ENCODE results near the gene CECR2.
"Not testable (repeated sequence)": the region's sequence is repeated elsewhere in the genome, so short reads cannot be mapped to it uniquely, and the experiment has no call there.

CECR2 gene

DNA sequence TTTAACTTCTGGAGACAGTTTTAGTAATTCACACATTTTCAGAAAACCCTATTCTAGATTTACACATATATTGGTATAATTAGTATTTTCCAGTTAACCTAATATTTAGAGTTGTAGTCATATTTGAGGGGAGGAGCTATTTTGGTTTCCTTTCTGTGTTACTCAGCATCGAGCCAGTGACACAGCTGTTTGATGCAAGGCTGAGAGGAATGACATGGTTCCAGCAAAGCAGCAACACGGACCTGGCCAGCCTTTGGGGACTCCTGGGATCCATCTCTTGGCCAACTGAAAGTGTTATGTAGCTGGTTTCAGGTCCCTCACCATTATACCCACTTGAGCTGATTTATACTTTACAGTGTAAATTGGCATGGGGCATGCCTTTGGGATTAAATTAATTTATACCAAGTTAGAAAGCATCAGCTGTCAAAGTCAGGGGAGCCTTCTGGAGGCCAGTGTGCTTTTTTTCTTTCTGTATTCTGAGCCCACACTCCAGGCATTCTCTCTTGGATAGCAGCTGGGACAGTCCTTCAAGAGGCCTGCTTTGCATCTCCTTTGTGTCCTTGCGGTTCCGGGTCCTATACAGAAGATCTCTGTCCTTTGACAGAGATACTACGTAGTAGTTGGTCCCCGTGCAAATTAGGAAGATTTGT, 102.8 kb downstream of the CECR2 start:
- no peak for DNase-seq

DNA sequence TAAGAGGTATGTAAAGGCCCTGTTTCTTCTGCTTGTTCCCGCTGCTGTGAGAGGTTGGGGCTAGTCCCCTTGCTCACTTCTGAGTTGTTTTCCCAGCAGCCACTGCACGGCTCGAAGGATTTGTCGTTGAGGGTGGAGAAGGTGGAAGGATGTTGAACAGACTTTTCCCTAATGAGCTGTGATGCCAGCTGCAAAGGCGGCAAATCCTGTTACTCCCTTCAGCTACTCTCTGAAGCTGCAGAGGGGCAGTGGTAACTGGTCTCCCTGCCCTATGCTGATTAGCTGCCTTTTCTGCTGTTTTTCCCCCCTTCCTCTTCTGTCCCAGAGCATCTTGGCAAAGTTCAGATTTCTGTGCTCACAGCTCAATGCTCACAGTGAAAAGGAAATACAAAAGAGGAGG, 103.7 kb downstream of the CECR2 start:
- DNase-seq: no peak

DNA sequence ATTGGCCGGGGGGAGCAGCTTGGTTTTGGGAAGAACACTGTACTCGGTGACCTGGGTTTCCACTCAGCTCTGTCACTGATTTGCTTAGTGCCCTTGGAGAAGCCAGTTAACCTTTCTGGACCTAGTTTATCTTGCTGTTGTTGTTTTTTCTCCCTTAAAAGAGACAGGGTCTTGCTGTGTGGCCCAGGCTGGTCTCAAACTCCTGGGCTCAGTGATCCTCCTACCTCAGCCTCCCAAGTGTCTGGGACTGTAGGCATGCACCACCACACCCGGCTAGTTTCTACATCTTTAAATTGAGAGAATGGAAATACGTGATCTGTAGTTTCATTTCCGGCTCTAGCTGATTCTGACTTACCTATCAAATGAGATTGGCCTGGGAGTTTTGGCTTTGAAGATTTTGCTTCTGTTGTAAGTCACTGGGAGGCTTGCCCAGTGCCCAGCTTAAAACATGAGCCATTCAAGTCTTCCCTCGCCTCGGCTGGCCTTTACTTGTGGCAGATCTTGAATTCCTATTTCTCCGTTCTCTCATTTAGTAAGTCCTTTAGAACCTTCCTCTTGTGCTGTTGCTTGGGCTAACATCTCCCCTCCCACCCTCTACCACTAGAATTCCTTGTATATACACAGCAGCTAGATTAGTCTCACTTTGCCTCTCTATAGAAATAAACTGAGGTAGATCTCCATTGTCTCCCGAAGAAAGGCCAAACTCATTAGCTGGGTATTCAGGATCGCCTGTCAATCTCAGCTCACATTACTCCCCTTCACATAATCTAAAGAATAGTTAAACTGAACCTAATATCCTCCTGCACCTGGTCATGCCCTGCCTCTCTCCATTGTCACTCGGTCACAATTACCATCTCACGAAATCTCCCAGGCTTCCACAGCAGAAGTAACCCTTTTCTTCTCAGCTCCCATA, 106.3 kb downstream of the CECR2 start:
- no peak for DNase-seq

DNA sequence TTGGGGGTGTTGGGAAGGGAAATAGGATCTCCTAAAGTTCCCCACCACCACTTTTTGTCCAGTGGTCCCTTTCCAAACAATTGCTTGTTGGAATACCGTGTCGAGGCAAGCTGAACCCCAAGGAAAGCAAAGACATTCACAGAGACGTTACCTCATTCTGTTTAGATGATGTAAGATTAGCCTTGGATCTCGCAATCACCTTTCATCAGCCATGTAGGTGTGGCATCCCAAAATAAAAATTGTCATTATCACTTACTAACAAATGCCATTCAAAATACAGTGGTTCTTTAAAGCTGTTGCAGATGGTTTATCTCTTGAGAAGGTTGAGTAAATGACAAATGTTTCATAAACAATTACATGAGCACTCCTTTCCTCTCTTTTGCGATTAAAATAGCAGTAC, 107.6 kb downstream of the CECR2 start:
- DNase-seq: no peak

DNA sequence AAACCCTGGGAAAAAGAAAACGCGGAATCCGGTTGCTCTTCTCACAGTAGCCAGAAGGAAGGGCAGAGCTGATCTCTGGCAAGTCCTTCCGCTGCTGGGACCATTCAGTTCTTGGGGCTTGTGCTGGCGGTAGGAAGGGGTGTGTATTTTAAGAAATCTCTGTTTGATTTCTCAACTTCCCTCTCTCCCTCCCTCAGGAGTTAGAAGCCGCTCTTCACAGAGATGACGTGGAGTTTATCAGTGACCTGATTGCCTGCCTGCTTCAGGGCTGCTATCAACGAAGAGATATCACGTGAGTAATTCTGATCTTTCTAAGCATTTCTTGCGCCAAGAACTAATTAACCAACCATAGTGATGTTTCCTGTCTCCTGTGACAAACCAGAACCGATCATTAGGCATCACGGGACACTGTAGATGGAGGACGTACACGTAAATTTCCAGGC, 108.2 kb downstream of the CECR2 start:
- no peak for DNase-seq

DNA sequence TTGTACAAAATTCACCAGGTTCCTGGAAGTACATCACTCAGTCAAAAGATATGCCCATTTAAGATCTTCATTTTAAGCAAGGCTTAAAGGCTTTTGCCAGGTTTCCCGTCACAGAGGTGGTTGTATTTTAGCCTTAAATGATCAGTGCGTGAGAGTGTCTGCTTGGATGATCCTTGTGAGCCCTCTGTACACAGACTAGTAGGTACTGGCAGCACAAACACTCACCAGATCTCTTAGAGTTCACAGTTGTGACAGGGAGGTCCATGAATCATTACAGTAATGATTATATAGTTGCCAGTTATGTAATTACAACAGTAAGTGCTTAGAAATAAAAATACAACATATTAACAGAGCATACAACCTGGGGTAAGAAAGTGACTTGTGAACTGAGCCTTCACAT, 109.9 kb downstream of the CECR2 start:
- DNase-seq: no peak

DNA sequence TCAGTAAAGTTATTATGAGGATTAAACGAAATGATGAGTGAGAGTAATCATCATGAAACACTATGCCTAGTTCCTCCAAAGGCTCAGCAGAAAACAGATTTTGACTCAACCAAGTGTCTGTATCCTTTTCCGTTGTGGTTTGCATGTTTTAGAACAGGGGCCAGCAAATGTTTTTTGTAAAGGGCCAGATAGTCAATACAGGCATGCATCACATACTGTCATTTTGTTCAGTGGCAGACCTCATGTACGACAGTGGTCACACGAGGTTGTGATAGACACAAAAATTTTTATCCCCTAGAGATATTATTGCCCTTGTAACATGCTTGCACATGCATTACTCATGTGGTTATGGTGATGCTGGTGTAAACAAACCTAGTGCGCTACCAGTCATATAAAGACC, 112.2 kb downstream of the CECR2 start:
- no peak for DNase-seq

DNA sequence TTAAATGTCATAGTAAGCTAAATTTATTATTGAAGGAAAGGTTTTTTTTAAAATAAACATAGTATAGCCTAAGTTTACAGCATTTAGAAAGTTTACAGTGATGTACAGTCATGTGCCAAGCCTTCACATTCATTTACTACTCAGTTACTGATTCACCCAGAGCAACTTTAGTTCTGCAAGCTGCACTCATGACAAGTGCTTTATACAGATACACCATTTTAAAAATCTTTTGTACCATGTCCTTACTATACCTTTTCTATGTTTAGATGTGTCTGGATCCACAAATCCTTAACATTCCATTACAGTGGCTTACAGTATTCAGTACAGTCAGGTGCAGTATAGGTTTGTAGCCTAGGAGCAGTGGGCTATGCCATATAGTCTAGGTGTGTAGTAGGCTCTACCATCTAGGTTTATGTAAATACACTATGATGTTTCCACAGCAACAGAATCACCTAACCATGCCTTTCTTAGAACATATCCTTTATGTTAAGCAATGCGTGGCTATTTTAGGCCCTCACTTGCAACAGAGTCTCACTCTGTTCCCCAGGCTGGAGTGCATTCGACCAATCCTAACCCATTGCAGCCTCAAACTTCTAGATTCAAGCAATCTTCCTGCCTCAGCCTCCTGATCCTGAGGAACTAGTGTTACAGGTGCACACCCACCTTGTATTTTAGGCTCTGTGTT, 114.6 kb downstream of the CECR2 start:
- DNase-seq: no peak

DNA sequence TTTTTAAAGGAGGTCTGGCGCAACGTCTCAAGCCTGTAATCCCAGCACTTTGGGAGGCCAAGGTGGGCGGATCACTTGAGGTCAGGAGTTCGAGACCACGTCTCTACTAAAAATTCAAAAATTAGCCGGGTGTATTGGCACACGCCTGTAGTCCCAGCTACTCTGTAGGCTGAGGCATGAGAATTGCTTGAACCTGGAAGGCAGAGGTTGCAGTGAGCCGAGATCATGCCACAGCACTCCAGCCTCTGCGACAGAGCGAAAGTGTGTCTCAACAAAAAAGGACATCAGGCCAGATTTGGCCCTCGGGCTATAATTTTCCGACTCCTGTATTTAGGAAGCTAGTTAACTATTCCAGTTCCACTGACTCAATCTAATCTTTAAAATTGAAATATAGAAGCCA, 115.3 kb downstream of the CECR2 start:
- DNase-seq: no peak

DNA sequence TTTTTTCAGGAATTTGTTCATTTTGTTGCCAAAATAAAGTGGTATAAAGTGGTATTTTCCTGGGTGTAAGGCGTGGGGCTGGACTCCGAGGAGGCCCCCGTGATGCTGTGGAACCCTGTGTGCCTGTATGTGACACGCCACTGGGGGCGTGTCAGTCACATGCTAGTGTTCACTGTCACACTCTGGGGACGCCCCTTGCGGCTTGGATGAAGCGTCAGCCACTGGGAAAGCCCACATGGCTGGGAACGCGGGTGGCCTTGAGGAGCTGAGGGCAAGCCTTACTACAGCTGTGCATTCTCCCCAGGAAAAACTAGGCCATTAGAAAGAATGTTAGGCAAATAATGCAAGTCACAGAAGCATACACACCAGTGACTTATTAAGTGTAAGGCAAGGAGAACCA, 117.1 kb downstream of the CECR2 start:
- no peak for DNase-seq

DNA sequence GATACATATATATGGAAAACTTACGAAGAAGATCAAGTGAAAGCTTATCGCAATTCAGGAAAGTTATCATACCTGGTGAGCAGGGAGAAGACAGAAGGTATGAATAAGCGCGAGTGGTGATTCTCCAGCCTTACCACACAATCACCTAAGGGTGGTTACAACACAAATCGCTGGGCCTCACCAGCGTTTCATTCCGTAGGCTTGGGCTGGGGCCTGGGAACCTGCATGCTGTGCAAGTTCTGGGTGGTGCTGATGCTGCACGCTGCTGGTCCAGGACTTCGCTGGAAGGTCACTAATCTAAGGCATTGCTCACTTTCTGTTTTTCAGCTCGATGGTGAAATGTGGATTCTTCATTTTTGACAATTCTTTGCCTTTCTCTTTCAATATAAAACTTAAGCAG, 117.5 kb downstream of the CECR2 start:
- DNase-seq: no peak

DNA sequence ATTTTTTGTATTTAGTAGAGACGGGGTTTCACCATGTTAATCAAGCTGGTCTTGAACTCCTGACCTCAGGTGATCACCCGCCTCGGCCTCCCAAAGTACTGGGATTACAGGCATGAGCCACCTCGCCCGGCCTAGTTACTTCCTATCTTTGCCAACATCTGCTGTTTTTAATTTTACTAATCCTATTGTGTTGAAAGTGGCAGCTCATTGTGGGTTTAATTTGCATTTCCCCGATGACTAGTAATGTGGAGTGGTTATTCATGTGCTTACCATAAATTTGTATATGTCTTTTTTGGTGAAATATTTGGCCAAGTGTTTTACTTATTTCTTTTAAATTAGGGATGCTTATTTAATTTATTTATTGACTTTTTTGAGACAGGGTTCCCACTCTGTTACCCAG, 119.8 kb downstream of the CECR2 start:
- no peak for DNase-seq

DNA sequence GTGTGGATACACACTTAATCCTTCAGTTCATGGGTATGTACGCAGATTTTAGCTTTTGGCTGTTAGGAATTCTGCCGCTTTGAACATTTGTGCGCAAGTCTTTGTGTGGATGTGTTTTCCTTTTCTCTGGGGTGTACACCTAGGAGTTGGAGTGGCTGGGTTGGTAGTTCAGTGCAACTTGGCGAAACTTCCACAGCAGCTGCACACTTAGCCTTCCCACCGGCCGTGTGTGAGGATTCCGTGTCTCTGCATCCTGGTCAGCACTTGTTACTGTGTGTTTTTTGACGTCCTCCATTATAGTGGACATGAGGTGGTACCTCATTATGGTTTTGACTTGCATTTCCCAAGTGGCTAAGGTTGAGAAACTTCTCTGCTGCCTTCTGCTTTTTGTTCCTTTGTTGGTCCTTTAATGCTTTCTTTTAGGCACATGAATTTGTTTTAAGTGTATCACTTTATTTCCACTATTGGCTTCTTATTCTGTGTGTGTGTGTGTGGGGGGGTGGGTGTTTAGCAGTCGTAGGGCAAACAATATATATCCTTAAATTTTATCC, 121.9 kb downstream of the CECR2 start:
- no peak for DNase-seq

DNA sequence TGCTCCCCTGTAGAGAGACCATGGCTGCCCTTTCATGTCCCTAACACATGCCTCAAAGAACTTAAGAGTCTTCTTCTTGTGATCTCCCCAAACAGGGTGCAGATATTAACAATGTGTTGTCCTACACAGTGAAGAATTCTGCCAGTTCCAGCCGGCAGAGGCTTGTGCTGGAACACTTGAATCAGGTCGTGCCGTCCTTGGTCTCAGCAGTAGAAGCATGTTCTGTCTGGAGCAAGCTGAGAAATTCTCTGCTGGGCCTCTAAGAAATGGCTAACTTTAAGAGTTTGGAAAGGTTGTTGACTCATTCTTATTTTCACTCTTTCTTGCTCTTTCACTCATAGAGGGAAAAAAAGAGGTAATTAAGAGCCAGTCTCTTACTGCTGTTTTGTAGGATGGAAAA, 123.0 kb downstream of the CECR2 start:
- DNase-seq: no peak

DNA sequence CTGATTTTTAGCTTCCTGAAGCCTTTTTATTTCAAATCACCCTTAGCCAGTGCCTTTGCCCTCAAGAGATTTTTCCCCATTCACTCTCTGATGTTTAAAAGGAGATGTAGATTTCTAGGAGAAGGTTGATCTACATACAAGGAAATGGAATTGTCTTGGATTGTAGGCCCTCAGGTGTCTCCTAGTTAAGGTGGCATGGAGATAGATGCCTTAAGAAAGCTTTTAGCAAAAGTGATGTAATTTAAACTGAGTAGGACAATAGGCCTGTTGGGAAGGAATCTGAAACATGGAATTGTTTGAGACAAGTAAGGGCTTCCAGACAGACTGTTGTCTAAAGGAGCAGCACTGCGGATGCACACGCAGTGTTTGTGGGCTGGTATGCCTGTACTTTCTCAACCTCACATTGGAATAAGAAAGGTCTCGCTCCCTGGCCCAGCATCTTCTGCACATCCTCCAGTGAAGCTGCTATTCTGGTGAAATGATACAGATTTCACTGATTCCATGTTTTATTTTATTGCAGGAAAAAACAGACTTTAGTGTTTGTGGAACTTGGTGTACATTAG, 124.2 kb downstream of the CECR2 start:
- no peak for DNase-seq

DNA sequence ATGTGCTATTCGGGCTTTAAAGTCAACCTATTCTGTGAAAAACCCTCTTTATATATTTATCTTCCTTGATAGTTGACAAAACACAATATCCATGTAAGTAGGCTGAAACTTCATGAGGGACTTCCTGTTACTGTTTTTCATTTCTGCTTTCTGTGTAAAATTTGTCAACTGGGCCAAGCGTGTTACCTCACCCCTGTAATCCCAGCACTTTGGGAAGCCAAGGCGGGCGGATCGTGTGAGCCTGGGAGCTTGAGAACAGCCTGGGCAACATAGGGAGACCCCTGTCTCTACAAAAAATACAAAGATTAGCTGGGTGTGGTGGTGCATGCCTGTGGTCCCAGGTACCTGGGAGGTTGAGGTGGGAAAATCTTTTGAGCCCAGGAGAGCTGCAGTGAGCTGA, 127.6 kb downstream of the CECR2 start:
- no peak for DNase-seq

DNA sequence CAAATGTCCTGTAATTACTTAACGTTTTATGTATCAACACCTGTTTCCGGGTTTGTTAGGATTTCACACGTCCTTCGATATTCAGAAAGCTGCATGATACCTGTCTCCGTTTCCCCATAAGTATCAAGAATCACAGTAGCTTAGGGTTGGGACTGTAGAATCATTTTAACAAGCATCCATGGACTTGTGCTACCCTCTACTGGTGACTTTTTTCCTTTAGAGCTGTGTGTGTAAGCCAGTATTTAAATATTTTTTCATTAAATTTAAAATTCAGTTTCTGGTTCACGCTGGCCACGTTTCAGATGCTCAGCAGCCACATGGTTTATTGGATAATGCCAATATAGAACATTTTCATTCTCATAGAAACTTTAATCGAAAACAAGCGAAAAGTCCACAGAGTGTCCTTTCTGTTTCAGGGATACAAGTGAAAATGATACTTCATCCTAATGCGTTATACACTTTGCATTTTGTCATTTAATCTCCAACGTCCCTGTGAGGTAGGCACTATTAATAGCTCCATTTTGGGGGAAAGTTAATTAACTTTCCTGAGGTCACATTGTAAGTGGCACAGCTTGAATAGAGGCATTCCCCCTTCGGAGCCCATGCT, 132.5 kb downstream of the CECR2 start:
- DNase-seq: peak; percentile 31

DNA sequence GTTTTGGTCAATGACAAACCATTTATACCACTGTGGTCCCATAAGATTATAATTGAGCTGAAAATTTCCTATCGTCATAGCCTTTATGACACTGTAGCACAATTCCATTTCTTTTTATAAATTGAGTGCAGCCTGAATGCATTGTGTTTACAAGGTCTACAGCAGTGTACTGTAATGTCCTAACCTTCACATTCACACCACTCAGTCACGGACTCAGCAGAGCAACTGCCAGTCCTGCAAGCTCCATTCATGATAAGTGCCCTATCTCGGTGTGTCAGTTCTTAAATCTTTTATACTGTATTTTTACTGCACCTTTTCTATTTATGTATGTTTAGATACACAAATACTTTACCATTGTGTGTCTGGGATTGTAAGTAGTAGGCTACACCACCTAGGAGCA, 138.8 kb downstream of the CECR2 start:
- no peak for DNase-seq

DNA sequence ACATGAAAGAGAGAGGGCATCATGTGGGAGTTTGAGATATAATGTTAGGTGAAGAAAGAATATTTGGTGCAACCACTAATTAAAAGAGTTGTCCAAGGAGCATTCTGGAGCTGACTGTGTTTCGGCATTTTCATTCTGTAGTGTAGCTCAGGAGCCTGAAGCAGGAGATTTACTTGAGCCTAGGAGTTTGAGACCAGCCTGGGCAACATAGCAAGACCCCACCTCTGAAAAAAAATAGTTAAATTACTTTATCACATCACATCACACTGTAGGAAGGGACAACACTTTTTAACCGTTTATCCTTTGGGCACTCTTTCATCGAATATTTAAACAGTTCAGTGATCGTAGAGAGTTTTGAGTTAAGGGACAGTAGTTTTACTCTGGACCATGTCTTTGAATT, 143.7 kb downstream of the CECR2 start:
- DNase-seq: no peak

DNA sequence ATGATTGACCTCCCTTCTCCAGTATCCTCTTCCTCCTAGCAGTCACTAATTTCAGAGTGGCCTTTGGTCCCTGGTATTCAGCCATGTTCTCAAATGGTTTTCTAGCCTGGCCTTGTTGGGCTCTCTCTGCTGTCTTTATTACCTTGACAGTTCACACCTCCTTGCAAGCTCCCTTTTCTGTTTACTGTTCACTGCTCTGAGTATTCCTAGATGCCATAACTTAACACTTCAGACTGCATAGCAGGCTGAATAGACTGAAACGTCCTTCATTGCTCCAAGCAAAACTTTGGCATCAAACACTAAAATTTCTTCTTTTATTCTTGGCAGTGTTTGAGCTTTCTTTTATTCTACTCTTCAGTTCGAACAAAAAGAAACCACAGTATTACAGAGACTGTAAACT, 144.4 kb downstream of the CECR2 start:
- DNase-seq: no peak

DNA sequence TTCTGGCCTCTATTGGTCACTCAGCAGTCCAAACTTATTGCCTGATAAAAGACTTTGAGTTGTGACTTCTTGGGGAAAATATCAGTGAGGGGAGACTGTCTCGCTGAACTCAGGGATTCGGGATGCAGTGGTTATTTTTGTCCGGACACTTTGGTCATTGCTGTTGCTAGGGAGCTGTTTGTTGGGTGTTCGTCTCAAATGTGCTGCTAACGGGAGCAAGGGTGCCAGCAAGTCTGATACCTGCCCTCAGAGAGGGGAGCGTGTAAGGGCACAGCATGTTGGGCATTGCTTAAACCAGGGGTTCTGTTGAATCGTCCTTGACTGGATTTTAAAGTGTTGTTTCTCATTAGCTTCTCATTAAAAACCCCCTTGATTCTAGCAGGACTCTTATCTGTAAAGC, 144.8 kb downstream of the CECR2 start:
- DNase-seq: no peak

DNA sequence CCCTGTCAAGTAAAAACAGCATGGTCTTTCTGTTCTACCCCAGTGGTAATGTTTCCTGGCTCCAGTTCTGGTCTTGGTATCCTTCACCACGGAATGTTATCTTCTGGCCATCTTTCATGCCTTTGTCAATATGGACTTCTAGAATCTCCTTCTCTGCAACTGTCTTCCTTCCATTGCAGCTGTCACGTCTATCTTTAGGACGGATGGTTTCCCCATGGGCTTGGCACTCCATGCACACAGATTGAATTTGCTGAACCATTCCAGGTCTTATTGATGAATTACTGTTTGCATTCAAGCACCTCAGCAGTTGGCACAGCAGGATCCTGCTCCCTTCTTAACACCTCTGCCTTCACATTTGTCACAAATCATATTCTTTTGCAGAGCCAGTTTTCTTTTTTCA, 149.1 kb downstream of the CECR2 start:
- no peak for DNase-seq

DNA sequence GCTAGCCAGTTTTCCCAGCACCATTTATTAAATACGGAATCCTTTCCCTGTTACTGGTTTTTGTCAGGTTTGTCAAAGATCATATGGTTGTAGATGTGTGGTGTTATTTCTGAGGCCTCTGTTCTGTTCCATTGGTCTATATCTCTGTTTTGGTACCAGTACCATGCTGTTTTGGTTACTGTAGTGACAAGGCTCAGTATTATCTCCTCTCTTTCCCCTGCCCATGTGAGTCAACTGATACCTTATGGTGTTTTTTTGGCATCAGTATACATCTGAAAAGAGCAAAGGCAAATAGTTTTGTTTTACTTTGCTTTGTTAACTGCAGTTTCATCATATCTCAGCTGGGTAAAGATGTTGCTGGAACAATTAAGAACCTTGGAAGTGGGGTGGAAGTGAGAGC, 152.7 kb downstream of the CECR2 start:
- not testable (repeated sequence) for DNase-seq
